HCT116 (cell line): ENCODE results near the gene MIA3. TPM values are rescaled to one million over a fixed set of nuclear protein-coding genes. Genes with fewer than 3 reads are reported as not detected.
A peak's percentile ranks its signal among the peaks of the same experiment; 100 is the strongest.

Source experiments
- ATAC-seq: fragments of 200-7000 bp; cut with Tn5 transposase; 2 replicates; pipeline ENCODE4 v1.9.1; 2020; ENCODE audit warnings: mild to moderate bottlenecking, moderate library complexity
- BruUV-seq: library from RNA; stranded (reverse); fragments of 400-500 nt; replicated peaks from 2 replicates; lab custom pipeline; 2021; lab: Mats Ljungman, UMichigan
- CTCF ChIA-PET: fragments of 300-600 bp; sonication (Branson Sonifier 250); formaldehyde crosslinking; loops from one replicate; lab custom pipeline; 2021; ENCODE audit warnings: antibody characterized with exemption; lab: Charles Lee
- POLR2A ChIA-PET: fragments of 300-600, 350-600 bp; sonication (Branson Sonifier 250); formaldehyde crosslinking; loops from one replicate; lab custom pipeline; 2021; ENCODE audit warnings: antibody characterized with exemption; lab: Charles Lee
- RAD21 ChIA-PET, 2 experiments: fragments of 300-600 bp; sonication (Branson Sonifier 250); formaldehyde crosslinking; loops; one replicate each; lab custom pipeline; 2023; ENCODE audit warnings: low total read pairs in 2 of 2; ENCODE audit not compliant: uncharacterized antibody in 2 of 2, unreplicated experiment in 2 of 2, low non-redundant PET in 1 of 2; lab: Charles Lee
- DNase-seq: peaks from one replicate; pipeline ENCODE4 v3.0.0-alpha.2; 2010; ENCODE audit warnings: low read depth, low spot score
- H2AFZ ChIP-seq: fragments of 200-600 bp; shearing (Covaris generic), sonication (generic); 2 replicates; pipeline ENCODE4 v1.6.1; 2017; ENCODE audit warnings: low read depth, mixed run types, mixed read lengths, antibody characterized with exemption, low read length; ENCODE audit not compliant: poor library complexity, severe bottlenecking
- H3K27ac ChIP-seq: 2 replicates; pipeline ENCODE4 v1.5.1; 2012; ENCODE audit warnings: low read depth, low read length
- H3K27me3 ChIP-seq: fragments of 200-600 bp; sonication (generic); 2 replicates; pipeline ENCODE4 v1.6.1; 2016; ENCODE audit warnings: mixed run types, low read length, mixed read lengths; ENCODE audit not compliant: insufficient read depth
- H3K36me3 ChIP-seq, 2 experiments: fragments of 200-500 bp in 1 of 2; fragments of 200-600 bp in 1 of 2; sonication (Bioruptor generic) in 1 of 2; sonication (generic) in 1 of 2; 2 replicates each; pipeline versions ENCODE4 v1.5.1 to v1.6.1; 2014 to 2016; ENCODE audit warnings: low read length in 2 of 2, inconsistent platforms in 1 of 2, mixed read lengths in 1 of 2, mixed run types in 1 of 2; ENCODE audit not compliant: insufficient read depth in 2 of 2, control insufficient read depth in 1 of 2
- H3K4me1 ChIP-seq, 2 experiments: fragments of 200-600 bp in 1 of 2; sonication (generic) in 1 of 2; 2 replicates each; pipeline versions ENCODE4 v1.5.1 to v1.6.1; 2012 to 2017; ENCODE audit warnings: low read length in 2 of 2, inconsistent platforms in 1 of 2, mild to moderate bottlenecking in 1 of 2, mixed read lengths in 1 of 2, mixed run types in 1 of 2, moderate library complexity in 1 of 2; ENCODE audit not compliant: insufficient read depth in 2 of 2, control insufficient read depth in 1 of 2
- H3K4me2 ChIP-seq: fragments of 200-600 bp; sonication (generic); 2 replicates; pipeline ENCODE4 v1.6.1; 2017; ENCODE audit warnings: mixed run types, low read length, mixed read lengths
- H3K4me3 ChIP-seq, 2 experiments: fragments of 200-600 bp in 1 of 2; sonication (generic) in 1 of 2; replicated peaks in 1 of 2; 2 replicates each; pipeline ENCODE4 v1.5.1; 2011 to 2016; ENCODE audit warnings: low read length in 2 of 2, control low read depth in 1 of 2, low read depth in 1 of 2, mild to moderate bottlenecking in 1 of 2, mixed read lengths in 1 of 2, mixed run types in 1 of 2
- H3K79me2 ChIP-seq: fragments of 200-600 bp; sonication (generic); 2 replicates; pipeline ENCODE4 v1.6.1; 2017; ENCODE audit warnings: mild to moderate bottlenecking, mixed run types, low read length, moderate library complexity, mixed read lengths; ENCODE audit not compliant: insufficient read depth
- H3K9ac ChIP-seq: fragments of 200-600 bp; sonication (generic); 2 replicates; pipeline ENCODE4 v1.6.1; 2016; ENCODE audit warnings: low read length, mixed read lengths
- H3K9me2 ChIP-seq: fragments of 200-600 bp; sonication (generic), shearing (Covaris generic); 2 replicates; pipeline ENCODE4 v1.6.1; 2017; ENCODE audit warnings: mixed run types, mild to moderate bottlenecking, moderate library complexity; ENCODE audit not compliant: insufficient read depth
- H3K9me3 ChIP-seq, 2 experiments: fragments of 200-500 bp in 1 of 2; fragments of 200-600 bp in 1 of 2; sonication (Bioruptor generic) in 1 of 2; sonication (generic) in 1 of 2; 2 replicates each; pipeline ENCODE4 v1.6.1; 2014 to 2017; ENCODE audit warnings: low read length in 2 of 2, mixed read lengths in 2 of 2, inconsistent platforms in 1 of 2, low read depth in 1 of 2, mild to moderate bottlenecking in 1 of 2, mixed run types in 1 of 2, moderate library complexity in 1 of 2; ENCODE audit not compliant: control insufficient read depth in 1 of 2, insufficient read depth in 1 of 2
- H4K20me1 ChIP-seq: fragments of 200-600 bp; sonication (generic), shearing (Covaris generic); 2 replicates; pipeline ENCODE4 v1.6.1; 2017; ENCODE audit warnings: mixed run types, mild to moderate bottlenecking, moderate library complexity; ENCODE audit not compliant: insufficient read depth
- CBX3 ChIP-seq: IDR thresholded peaks from 2 replicates; pipeline ENCODE4 v1.6.1; 2012; ENCODE audit warnings: low read depth
- CEBPB ChIP-seq: IDR thresholded peaks from 2 replicates; pipeline ENCODE4 v1.6.1; 2012; ENCODE audit warnings: low read depth
- EGR1 ChIP-seq: IDR thresholded peaks from 2 replicates; pipeline ENCODE4 v1.6.1; 2012; ENCODE audit warnings: low read depth
- ELF1 ChIP-seq: IDR thresholded peaks from 2 replicates; pipeline ENCODE4 v1.6.1; 2012; ENCODE audit warnings: low read depth, borderline replicate concordance
- EZH2 ChIP-seq: fragments of 200-600 bp; sonication (generic); IDR thresholded peaks from 2 replicates; pipeline ENCODE4 v1.6.1; 2017; ENCODE audit warnings: antibody characterized with exemption, mixed run types
- EZH2phosphoT487 ChIP-seq: fragments of 200-600 bp; IDR thresholded peaks from 2 replicates; pipeline ENCODE4 v1.6.1; 2018; ENCODE audit warnings: antibody characterized with exemption, borderline replicate concordance
- FOSL1 ChIP-seq: IDR thresholded peaks from 2 replicates; pipeline ENCODE4 v1.6.1; 2012; ENCODE audit warnings: low read depth
- POLR2A ChIP-seq: IDR thresholded peaks from 2 replicates; pipeline ENCODE4 v1.7.0; 2011; ENCODE audit warnings: borderline replicate concordance; ENCODE audit not compliant: insufficient read depth, insufficient read length; ENCODE audit errors: extremely low read depth
- POLR2AphosphoS5 ChIP-seq: IDR thresholded peaks from 2 replicates; pipeline ENCODE4 v1.6.1; 2011; ENCODE audit warnings: mild to moderate bottlenecking, low read depth, low read length, moderate library complexity
- RAD21 ChIP-seq: IDR thresholded peaks from 2 replicates; pipeline ENCODE4 v1.6.1; 2012; ENCODE audit warnings: low read depth, mild to moderate bottlenecking
- SP1 ChIP-seq: IDR thresholded peaks from 2 replicates; pipeline ENCODE4 v1.6.1; 2012; ENCODE audit warnings: low read depth
- SRF ChIP-seq: IDR thresholded peaks from 2 replicates; pipeline ENCODE4 v1.6.1; 2012; ENCODE audit warnings: low read depth
- TCF7L2 ChIP-seq: IDR thresholded peaks from 2 replicates; pipeline ENCODE4 v1.7.0; 2011; ENCODE audit warnings: borderline replicate concordance, inconsistent platforms; ENCODE audit not compliant: insufficient read depth, insufficient read length; ENCODE audit errors: extremely low read depth
- YY1 ChIP-seq: IDR thresholded peaks from 2 replicates; pipeline ENCODE4 v1.6.1; 2011; ENCODE audit warnings: low read length, low read depth, moderate library complexity, mild to moderate bottlenecking; ENCODE audit not compliant: insufficient replicate concordance; ENCODE audit errors: extremely low read depth
- ZBTB33 ChIP-seq: IDR thresholded peaks from 2 replicates; pipeline ENCODE4 v1.6.1; 2011; ENCODE audit warnings: mild to moderate bottlenecking, low read length, moderate library complexity; ENCODE audit not compliant: insufficient replicate concordance; ENCODE audit errors: extremely low read depth
- ZFX ChIP-seq: fragments of 450-650 bp; IDR thresholded peaks from 2 replicates; pipeline ENCODE4 v1.6.1; 2017
- intact Hi-C: fragments of 100-400 bp; cut with micrococcal nuclease; formaldehyde crosslinking; loops from 2 replicates; pipeline ENCODE4 v1.10.0; 2022
- total RNA-seq: library from RNA; stranded (reverse); gene quantifications from one replicate; pipeline ENCODE4 v1.2.1, GENCODE V29; 2021; ENCODE audit not compliant: unreplicated experiment
- TF ChIP-seq, protein P1 (sequence below): IDR thresholded peaks from 2 replicates; pipeline ENCODE4 v1.6.1; 2012
- TF ChIP-seq, protein P2 (sequence below): IDR thresholded peaks from 2 replicates; pipeline ENCODE4 v1.6.1; 2012; ENCODE audit warnings: low read depth

The MIA3 gene
- total RNA-seq, 1 experiment from 2014 or later, result 62.7 TPM

DNA sequence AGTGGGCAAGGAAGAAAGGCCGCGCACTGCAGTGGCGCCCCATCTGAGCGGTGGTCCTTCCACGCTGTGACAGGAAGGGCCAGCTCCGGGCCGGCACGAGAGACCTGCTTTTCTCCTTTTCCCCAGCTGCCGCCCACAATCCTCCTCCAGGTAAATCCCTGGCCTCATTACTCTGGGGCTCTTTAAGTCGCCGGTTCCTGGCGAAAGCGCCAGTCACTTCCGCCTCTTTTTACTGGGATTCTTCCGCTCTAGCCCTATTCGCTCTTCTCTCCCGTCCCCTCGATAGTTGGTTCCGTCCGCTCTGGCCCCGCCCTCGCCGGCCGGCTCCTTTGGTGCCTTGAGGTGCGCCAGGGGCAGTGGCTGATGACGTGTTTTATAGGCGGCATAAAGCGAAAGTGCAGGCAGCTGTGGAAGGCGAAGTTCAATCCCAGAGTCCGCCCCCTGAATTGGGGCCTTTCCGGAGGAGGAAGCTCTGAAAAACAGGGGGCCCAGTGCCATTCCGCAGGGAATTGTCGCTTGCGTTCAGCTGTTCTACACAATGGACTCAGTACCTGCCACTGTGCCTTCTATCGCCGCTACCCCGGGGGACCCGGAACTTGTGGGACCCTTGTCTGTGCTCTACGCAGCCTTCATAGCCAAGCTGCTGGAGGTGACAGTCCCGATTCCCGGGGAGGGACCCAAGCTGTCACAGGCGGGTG lies 26.2 kb downstream of the MIA3 start (continued):
- peak; percentile 66; the same call in 1 of the 2 replicates for TF ChIP-seq EGR1
- TF ChIP-seq EZH2, result no peak
- TF ChIP-seq SP1, result peak; percentile 98
- TF ChIP-seq, protein P1, sequence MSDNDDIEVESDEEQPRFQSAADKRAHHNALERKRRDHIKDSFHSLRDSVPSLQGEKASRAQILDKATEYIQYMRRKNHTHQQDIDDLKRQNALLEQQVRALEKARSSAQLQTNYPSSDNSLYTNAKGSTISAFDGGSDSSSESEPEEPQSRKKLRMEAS, result peak; percentile 92
- TF ChIP-seq RAD21, result no peak; the same call in 1 of the 2 replicates

DNA sequence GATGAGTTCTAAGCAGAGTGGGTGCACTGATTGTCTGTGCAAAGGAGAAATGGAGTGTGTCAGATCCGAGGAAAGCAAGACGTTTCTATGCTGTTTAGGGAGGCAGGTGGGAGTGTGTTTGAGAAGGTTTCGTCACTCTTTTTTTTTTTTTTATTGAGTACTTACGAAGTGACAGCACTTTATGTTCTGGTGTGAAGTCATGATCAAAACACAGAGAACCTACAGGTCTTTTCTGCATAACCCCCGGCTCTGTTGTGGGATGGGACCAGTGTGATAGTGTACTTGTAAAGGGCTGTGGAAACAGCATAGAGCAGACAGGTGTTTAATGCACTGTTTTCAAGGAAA lies 26.7 kb downstream of the MIA3 start:
- RAD21 ChIA-PET, result no interaction called here
- ATAC-seq, result no peak
- H3K4me3 ChIP-seq, result peak overlapping the region; percentile 84 to 96
- peak overlapping the region; percentile 82 for H3K9ac ChIP-seq
- peak overlapping the region; percentile 31 for H3K27ac ChIP-seq
- CTCF ChIA-PET, result interaction anchor here (1.9 to 3.8 kb wide), 2 partner anchors 11 to 180 kb away, joined by 7 to 20 read pairs; no protein-coding TSS in a partner anchor
- H3K4me2 ChIP-seq, result peak overlapping the region; percentile 88
- H3K9me3 ChIP-seq, result no peaks in the 10 kb centered on the region
- no peaks in the 10 kb centered on the region for H3K9me2 ChIP-seq
- TSS peak; percentile 67 for BruUV-seq
- TF ChIP-seq EGR1, result no peak
- TF ChIP-seq TCF7L2, result no peak
- TF ChIP-seq EZH2phosphoT487, result no peak
- no peak for TF ChIP-seq POLR2AphosphoS5
- no peak for TF ChIP-seq ELF1
- TF ChIP-seq, protein P1, result no peak
- no peak for TF ChIP-seq RAD21
- no peak for TF ChIP-seq SRF
- TF ChIP-seq, protein P2, sequence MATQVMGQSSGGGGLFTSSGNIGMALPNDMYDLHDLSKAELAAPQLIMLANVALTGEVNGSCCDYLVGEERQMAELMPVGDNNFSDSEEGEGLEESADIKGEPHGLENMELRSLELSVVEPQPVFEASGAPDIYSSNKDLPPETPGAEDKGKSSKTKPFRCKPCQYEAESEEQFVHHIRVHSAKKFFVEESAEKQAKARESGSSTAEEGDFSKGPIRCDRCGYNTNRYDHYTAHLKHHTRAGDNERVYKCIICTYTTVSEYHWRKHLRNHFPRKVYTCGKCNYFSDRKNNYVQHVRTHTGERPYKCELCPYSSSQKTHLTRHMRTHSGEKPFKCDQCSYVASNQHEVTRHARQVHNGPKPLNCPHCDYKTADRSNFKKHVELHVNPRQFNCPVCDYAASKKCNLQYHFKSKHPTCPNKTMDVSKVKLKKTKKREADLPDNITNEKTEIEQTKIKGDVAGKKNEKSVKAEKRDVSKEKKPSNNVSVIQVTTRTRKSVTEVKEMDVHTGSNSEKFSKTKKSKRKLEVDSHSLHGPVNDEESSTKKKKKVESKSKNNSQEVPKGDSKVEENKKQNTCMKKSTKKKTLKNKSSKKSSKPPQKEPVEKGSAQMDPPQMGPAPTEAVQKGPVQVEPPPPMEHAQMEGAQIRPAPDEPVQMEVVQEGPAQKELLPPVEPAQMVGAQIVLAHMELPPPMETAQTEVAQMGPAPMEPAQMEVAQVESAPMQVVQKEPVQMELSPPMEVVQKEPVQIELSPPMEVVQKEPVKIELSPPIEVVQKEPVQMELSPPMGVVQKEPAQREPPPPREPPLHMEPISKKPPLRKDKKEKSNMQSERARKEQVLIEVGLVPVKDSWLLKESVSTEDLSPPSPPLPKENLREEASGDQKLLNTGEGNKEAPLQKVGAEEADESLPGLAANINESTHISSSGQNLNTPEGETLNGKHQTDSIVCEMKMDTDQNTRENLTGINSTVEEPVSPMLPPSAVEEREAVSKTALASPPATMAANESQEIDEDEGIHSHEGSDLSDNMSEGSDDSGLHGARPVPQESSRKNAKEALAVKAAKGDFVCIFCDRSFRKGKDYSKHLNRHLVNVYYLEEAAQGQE, result no peak
- TF ChIP-seq ZBTB33, result no peak
- TF ChIP-seq CBX3, result no peak
- no peak for TF ChIP-seq ZFX
- no peak for TF ChIP-seq CEBPB
- TF ChIP-seq POLR2A, result no peak
- no peak for TF ChIP-seq FOSL1
- TF ChIP-seq YY1, result no peak
- peaks cover 2 to 13% of the 10 kb centered on the region in 2 experiments; a peak in 2 of 4 replicates for H3K4me1 ChIP-seq
- no peaks in the 10 kb centered on the region for H4K20me1 ChIP-seq
- H3K27me3 ChIP-seq, result no peaks in the 10 kb centered on the region
- intact Hi-C loops, result loop anchor here (5.0 kb wide), 1 partner anchor 68 kb away; the partner anchor contains the start of genes AIDA and BROX
- no peak for DNase-seq
- no peak overlapping the region for H2AFZ ChIP-seq
- H3K36me3 ChIP-seq, result peaks cover 3 to 6% of the 10 kb centered on the region in 2 experiments; a peak in 2 of 4 replicates
- POLR2A ChIA-PET, result interaction anchor here (0.8 to 1.5 kb wide), 2 partner anchors 13 to 69 kb away, joined by 3 read pairs; no protein-coding TSS in a partner anchor
- H3K79me2 ChIP-seq, result peaks cover 14% of the 10 kb centered on the region
